GM18502 (cell line): Measurements from ENCODE around the gene DCP1A.
"Not testable (repeated sequence)": the region's sequence is repeated elsewhere in the genome, so short reads cannot be mapped to it uniquely, and the experiment has no call there.

ENCODE experiments used
- ATAC-seq: cut with Tn5 transposase; IDR thresholded peaks from one replicate; pipeline ENCODE4 v1.9.1; 2021; ENCODE audit warnings: mild to moderate bottlenecking; ENCODE audit not compliant: unreplicated experiment, poor library complexity

The DCP1A gene

DNA sequence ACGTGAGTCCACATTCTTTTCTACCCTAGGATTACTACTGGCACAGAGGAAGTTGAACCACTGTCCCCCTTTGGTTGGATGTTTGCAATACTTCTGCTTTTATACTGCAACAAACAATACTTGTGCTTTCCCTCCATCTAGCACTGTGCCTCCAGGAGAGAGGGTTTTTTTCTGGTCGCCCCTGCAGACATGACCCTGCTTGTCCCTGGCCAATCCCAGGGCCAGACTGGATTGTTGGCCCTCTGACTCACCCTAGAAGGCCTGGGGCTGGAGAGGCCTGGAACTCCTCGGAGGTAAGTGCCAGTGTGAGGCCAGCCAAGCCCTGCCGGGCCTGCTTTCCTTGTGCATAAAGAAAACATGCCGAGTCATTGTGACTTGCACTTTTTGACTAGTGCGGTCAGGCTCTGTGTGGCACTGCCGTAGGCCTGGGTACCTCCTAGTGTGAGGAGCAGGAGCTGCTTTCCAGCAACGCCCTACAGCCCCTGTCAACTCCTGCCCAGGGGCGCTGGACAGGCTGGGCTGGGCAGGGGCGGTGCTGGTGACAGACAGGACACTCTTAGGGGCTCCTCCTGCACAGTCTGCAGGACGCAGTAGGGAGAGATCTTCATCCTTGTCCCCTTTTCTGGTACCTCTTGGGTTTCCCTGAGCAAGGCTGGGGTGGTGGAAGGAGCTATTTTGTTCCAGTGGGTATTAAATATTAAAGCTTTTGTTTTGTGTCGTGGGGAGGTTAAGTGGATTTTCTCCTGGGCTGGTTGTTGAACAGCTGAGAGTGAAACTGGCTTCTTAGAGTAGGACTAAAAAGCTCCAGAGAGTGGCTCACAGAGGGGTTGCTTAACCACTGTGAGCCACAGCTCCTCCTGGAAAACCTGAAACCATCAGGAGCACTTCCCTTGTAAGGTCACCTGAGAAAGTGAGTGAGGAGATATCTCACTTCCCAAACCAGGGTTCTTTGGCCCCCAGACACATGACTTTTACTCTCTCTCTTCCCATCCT is 77.2 kb downstream of the DCP1A start:
- peak; percentile 81 for ATAC-seq

DNA sequence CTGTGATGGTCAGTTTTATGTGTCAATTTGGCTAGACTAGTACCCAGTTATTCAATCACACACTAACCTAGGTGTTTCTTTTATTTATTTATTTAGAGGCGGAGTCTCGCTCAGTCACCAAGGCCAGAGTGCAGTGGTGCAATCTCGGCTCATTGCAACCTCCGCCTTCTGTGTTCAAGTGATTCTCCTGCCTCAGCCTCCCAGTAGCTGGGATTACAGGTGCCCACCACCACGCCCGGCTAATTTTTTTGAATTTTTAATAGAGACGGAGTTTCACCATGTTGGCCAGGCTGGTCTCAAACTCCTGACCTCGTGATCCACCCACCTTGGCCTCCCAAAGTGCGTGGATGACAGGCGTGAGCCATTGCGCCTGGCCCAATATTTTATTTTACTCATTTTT is 78.2 kb downstream of the DCP1A start:
- not testable (repeated sequence) for ATAC-seq

- no peak for ATAC-seq
Measured at GRCh38 chr3:53267766-53268165, 79.6 kb downstream of the DCP1A start.

DNA sequence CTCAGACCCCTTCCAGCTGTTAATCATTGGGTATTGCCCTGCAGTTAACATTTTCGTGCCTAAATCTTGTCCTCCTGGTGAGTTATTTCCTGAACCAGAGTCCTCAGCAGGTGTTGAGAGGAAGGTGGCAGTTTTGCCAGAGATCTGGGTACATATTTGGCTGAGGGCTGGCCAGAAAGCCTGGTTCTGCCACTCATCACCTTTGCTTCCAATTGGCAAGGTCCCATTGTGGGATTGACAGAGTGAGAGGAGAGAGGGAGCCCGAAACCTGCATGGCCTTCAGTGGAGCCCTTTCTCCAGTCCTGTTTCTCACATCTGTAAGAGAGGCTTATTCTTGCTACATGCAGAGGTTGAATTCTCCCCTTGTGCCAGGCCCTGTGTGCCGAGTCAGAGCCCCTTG is 82.6 kb downstream of the DCP1A start:
- ATAC-seq, result no peak

DNA sequence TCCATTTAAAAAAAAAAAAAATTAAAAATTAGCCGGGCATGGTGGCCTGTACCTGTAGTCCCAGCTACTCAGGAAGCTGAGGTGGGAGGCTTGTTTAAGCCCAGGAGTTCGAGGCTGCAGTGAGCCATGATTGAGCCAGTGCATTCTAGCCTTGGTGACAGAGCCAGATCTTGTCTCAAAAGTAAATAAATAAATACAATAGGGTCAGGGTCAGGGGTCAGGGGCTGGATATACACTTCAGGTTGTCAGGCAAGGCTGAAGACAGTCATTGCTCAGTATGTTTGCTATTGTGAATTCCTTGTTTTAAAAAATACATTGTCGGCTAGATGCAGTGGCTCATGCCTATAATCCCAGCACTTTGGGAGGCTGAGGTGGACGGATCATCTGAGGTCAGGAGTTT is 83.4 kb downstream of the DCP1A start:
- no peak for ATAC-seq

GRCh38 chr3:53261712-53262111 is 85.6 kb downstream of the DCP1A start:
- ATAC-seq, result no peak

GRCh38 chr3:53260286-53260785 is 87.0 kb downstream of the DCP1A start:
- ATAC-seq, result no peak

DNA sequence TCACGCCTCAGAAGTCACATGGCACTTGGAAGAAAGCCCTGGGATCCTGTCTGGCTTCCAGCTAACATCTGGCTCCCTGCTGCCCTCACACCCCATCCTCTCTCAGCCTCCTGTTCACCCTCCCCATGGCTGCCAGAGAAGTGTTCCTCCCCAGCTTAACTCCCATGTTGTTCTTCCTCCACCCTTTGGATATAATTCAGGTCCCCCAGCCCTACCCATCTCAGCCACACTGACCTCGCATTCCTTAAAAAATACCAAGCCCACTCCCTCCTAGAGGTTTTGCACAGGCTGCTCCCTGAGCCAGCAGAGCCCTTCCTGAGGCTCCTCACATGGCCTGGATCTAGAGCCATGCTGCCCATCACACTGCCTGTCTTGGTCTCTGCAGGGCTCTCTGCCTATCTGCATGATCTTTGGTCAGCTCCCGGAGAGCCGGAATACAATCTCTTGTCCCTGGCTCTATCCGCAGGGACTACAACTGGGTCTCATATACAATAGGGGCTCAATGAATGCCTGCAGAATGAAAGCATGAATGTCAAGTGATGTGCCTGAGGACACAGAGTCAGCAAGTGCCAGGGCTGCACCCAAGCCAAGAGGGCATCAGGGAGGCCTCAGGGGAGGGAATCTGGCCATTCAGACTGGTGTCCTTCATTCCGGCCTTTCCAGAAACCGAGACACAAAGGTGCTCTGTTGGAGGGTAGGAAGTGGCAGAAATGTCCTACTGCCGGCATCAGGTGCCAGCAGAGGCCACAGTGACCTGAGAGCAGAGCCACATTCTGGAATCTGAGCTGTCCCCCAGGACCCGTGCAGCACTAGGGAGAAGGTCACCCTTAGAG is 87.7 kb downstream of the DCP1A start:
- no peak for ATAC-seq

DNA sequence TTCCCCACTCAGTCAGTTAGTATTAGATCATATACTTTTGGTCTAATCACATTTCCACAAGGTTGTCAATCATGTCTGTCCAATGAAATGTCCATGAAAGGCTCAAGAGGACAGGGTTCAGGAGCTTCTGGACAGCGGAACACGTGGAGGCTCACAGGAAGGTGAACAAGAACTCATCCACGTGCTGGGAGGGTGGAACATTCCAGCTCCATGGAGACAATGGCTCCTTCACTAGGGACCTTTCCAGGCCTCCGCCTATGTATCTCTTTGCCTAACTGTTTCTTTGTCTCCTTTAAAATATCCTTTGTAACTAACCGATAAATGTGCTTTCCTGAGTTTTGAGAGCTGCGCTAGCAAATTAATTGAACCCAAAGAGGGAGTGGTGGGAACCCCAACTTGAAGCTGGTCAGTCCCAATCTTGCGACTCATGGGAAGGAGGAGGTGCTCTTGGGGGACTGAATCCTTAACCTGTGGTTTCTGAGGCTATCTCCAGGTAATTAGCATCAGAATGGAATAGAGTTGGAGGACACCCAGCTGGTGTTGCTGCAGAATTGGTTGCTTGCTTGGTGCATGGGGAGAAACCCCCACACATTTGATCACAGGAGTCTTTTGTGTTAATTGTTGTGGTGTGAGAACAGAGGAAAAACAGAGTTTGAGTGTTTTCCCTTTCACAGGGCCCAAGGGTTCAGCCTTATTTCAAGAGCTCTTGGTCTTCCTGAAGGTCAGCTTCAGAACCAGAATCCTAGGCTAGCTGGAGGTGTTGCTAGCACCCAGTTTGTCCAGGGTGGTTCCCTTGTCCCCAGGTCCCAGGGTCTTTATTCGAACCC is 88.5 kb downstream of the DCP1A start:
- ATAC-seq, result no peak

DNA sequence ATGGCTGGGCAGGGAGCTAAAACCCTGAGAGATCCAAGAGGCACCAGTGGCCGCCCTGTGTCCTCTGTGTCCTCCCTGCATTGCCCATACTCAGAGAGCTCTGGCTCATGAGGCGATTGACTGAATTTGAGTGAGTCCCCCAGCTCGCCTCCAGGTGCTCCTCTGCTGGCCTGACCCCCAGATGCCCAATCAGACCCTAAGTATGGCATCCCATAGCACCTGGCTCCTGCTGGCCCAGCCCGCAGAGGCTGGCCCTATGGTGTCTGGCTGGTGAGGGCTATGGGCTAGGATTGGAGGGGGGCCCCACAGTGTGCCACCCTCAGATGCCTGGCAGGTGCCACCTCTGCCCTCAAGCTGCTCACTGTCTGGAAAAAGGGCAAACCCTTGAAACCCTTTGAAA is 89.9 kb downstream of the DCP1A start:
- ATAC-seq, result no peak

- no peak for ATAC-seq
Measured at GRCh38 chr3:53256704-53257055, 90.7 kb downstream of the DCP1A start.

- peak; percentile 60 for ATAC-seq
Measured at GRCh38 chr3:53255775-53256703, 91.3 kb downstream of the DCP1A start, which contains the start of gene TKT. TKT (minus strand) TSS chr3:53256022; CDS start chr3:53255942, 80 bp downstream.

- ATAC-seq, result peak; percentile 47
Measured at GRCh38 chr3:53255423-53255774, 91.9 kb downstream of the DCP1A start.

DNA sequence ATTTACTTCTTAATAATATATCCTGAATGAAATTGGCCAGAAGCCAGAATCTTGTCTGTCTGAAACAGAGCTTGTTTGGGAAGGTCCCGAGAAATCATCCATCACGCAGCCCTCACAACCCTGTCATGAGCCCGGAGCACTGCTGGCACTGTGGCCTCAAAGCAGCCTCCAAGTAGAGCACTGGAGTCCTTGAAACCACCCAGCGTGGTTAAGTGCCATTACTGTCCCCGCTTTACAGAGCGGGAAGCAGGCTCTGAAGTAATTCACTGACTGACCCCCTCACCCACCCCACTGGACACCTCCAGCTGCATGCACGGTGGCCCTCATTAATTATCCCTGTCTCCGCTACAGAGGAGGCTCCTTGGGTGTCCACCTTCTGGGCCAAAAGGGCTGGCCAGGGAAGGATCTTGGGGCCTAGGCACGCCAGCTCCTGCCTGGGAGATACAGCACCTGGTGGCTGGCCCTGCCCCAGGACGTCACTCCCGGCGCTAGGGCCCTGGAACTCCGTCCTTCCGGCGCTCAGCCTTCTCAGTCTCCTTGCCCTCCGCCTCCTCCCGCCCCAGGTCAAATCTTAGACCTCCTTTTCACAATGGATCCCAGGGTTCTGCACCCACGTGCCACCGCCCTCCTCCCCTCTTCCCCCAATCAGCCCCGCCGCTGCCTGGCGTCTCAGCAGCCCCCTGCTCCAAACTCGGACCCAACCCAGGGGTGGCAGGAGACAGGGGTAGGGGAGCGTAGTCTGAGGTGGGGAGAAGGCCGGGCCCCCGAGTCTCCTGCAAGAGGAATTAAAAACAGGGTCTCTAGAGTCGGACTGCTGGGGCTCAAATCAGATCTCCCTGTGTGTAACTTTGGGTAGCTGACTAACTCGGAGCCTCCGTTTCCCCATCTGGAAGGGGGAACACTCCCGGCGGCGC is 92.6 kb downstream of the DCP1A start:
- ATAC-seq, result peak; percentile 52

DNA sequence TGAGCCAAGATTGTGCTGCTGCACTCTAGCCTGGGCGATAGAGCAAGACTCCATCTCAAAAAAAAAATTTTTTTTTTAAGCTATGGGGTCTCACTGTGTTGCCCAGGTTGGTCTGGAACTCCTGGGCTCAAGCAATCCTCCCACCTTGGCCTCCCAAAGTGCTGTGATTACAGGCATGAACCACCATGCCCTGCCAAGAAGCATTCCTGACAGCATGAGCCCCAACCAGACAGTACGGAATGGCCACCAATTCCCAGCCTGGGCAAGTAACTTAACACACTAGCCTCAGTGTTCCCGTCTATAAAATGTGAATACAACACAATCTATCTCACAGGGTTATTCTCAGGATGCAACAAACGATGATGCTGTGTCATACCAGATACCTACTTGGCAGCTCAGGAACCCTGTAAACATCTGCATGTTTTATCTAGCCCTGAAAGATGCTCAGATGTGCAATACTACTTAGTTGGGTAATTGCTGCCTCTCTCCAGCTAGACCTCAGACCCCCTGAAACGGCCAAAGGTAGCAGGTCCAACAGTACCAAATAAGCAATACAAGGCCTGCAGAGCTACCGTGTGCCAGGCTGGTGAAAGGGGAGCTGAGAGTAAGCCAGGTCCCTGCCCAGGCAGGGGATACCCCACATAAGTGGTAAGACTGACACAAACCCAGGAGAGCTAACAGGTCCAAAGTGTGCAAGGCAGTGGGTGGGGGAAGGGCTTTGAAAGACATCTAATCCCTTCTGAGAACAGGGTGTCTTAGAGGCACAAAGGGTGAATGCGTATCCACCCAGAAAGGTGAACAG is 93.4 kb downstream of the DCP1A start:
- no peak for ATAC-seq

DNA sequence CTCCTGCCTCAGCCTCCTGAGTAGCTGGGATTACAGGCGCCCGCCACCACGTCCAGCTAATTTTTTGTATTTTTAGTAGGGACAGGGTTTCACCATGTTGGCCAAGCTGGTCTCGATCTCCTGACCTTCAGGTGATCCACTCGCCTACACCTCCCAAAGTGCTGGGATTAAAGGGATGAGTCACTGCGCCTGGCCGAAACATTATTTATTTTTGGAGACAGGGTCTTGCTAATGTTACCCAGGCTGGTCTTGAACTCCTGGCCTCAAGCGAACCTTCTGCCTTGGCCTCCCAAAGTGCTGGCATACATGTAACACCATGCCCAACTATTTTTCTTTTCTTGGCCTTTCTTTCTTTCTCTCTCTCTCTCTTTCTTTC is 94.4 kb downstream of the DCP1A start:
- ATAC-seq, result not testable (repeated sequence)
